Frontal cortex (tissue), 4 donors: Measurements from ENCODE around the gene KCNIP1. TPM values are rescaled to one million over a fixed set of nuclear protein-coding genes. Genes with fewer than 3 reads are reported as not detected.

Source experiments
- DNase-seq, 2 donors: peaks; one replicate each; pipeline ENCODE4 v3.0.0; 2012; ENCODE audit warnings: low spot score in 2 of 2
- FAIRE-seq: peaks from 2 replicates; lab custom pipeline; 2012; peaks lifted over from hg19 to GRCh38; lab: Jason Lieb, UNC
- total RNA-seq: library from RNA; depleted of rRNA; stranded (reverse); fragments of >200 nt; gene quantifications from one replicate; pipeline ENCODE4 v1.2.3, GENCODE V29; 2014
- donor health status: control.
- donor health status: control.
- donor health status: control.

Gene KCNIP1
- total RNA-seq, 1 donor from 2014 or later: 15.5 TPM

DNA sequence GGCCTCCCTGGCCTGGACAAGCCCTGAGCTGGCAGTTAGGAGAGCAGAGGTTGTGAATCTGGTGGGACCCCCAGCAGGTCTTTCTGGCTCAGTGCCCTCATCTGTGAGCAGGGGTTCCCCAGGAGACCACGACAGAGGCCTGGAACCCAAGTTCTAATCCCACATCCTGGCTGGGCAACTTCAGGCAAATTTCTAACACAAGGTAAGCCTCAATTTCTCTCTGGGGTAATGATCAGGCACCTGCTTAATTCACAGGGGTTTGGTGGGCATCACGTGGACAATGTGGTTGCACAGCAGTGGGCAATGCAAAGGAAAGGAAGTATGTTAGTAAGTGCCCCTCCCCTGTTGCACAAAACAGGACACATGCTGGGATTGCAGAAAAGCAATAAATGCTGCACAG, 1.9 kb upstream of the KCNIP1 start:
- DNase-seq: no peak
- FAIRE-seq: no peak

DNA sequence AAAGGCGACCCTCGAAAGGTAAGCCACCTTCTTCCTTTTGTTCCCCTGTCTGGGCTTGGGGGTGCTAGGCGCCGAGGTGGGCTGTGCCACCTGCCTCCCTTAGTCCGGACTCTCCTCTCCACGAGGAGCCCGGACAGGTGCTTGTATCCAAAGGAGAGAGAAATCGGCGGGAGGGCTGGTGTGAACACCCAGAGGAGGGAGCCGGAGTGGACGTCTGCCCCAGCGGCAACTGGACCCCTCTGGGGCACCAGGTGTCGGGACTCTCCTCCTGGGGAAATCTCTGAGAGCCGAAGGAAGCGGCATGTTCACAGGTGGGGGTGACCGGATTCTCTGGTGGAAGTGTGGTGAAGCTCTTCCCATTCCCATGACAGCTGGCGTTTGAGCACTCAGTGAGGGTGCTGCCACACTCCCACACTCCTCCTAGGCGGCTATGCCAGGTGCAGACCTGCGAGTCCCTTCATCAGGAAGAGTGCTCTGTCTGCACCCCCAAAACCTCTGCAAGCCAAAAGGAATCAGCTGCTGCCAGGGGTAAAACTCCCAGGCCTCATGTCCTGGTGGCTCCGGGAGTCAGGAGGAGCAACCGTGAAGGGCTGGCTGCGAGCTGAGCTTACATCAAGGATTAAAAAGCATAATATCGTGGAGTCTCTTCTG, 921 bp downstream of the KCNIP1 start:
- FAIRE-seq: no peak
- no peak for DNase-seq

DNA sequence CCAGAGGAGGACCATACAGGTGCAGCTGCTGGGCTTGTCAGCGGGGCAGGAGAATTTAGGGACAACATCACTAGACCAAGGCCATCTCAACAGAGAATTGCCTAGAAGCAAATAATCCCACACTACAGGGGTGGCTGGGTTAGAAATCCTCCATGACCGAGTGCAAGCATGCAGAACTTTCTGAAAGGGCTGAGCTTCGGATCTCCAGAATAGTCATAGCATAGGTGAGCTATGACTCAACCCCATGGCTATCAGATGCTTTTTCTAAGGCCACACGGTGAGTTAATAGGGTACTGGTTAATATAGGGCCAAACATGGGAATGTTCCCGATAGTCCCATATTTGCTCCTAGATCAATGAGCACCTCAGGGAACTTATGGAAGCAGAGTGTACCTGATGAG, 4.2 kb downstream of the KCNIP1 start:
- FAIRE-seq (no peak), DNase-seq (no peak)

DNA sequence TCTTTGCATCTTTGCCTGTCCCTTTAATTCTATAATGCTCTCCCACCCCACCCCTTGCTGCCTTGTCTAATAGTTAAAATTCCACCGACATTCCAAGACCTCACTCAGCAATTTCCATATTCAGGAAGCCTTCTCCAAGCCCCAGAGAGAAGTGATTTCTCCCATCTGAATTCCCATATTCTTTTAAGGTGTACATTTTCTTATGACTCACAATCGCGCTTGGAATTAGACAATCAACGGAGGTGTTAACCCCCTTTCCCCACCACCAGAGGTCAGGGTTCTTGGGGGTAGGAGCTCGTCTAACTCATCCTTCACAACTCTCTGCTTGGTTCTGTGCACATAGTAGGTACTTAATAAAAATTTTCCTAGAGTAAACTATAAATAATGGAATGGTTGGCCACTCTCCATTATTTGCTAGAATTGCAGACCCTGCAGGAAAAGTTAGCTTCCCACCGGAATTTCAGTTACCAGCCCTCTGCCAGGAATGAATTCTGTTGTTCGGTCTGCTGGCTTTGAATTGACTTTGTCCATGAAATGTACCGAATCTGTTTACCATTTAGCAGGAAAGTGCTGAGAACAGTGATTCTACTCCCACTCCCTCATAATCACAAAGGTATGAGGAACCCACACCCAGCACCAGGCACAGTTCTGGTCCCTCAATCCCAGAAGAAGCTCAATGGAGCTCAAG, 5.0 kb downstream of the KCNIP1 start:
- FAIRE-seq (no peak), DNase-seq (no peak)

DNA sequence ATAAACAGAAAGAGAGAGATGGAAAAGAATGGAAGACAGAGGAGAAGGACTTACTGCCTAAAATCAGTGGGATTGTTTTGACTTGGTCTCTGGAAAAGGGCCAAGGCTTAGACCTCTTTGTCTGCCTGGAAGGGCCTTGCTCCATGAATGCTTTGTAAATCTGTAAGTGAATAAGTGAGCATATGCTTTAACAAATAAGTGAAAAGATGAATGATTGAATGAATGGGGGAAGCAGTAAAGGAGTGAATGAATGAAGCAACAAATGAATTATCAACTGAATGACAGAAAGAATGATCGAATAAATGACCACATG, 5.5 kb downstream of the KCNIP1 start:
- FAIRE-seq: no peak
- no peak for DNase-seq

DNA sequence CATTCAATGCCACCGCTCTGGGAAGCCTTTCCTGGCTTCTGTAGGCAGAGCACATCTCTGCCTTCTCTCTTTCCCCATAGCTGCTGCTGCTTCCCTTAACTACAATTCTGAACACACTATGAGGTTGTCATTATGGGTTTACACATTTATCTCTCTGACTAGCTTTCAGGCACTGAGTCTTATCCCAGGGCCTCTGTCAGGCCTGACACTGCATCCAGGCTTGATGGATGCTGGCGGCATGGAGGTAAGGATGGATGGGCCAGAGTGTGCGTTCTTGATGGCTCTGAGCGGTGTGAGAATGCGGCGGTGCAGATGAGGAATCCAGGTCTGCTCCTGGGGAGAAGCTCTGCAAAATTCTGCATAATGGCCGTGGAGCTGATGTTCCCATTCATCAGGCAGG, 6.3 kb downstream of the KCNIP1 start:
- FAIRE-seq (no peak), DNase-seq (no peak)

DNA sequence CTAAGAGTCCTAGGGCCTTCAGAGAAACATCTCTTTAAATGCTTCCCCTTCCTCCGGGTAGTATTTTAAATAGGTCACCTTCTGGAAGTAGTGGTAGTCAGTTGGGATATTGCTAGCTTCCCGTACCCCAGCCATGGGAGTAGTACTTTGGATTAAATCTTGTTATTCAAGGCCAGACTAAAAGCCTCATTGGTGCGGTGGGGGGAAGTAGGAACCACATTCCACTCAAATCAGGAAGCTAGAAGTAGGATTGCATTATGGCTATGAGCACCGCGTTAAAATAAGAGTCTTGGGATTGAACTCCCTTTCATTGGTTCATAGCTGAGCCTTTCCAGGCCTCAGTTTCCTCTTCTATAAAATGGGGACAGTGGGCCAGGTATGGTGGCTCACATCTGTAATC, 6.7 kb downstream of the KCNIP1 start:
- no peak for FAIRE-seq
- DNase-seq: no peak

DNA sequence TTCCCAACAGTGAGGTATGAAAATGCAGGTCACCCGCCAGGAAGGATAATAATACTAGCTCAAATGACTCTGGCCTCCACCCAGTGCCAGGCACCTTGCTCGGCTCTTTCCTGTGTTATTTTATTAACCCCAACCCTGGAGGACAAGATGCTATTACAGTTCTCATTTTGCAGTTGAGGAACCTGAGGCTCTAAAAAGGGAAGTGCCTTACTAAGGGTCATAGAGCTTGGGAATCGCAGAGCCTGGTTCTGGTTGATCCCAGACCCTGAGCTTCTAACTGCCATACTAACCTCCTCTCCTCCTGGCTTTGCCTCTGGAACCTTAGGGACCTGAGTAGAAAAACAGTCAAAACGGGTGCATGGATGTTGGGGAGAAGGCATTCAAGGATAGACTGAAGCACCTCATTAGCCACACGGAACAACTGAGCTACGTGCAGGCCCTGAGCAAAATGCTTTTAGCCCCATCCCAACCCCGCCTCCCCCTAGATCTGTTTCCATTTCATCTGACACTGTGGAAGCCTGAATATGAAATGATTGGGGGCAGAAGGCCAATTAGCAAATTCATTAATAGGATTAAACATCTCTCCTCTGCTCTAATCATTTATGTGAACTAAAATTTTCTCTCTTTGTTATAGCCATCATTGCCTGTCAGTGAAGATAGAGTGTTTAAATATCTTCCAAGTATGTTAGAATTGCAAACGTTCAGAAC, 7.9 kb downstream of the KCNIP1 start:
- no peak for FAIRE-seq

DNA sequence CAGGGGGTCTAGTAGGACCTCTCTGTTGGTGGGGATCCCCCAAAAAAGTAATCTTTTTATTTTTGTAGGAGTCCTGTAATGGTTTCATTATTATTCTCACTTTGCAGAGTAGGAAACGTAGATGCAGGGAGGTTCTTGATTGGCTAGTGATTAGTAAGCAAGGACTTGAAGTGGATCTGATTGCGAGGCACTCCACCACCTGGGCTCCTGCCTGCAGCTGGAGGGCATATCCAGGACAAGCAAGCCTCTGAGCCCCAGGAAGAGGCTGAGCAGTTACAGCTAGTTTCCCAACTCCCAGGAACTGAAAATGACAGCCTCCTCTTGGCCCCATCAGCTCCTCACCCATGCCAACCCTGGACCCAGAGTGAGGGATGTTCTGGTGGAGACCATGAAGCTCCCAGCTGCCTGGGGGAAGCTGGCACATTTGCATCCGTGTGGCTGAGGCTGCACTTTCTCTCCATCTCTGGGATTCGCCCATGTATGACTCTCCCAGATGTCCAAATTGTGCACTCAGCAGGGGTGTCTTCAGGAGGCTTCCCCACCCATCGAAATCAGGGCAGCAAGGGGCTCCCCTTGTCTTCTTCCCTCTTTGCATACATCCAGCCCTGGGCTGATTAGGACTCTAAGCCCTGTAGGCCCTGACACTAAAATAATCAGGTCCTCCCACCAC, 10.2 kb downstream of the KCNIP1 start:
- FAIRE-seq: no peak
- no peak for DNase-seq

More for the DNA sequence above, 7.9 kb downstream of the KCNIP1 start:
- no peak for DNase-seq

DNA sequence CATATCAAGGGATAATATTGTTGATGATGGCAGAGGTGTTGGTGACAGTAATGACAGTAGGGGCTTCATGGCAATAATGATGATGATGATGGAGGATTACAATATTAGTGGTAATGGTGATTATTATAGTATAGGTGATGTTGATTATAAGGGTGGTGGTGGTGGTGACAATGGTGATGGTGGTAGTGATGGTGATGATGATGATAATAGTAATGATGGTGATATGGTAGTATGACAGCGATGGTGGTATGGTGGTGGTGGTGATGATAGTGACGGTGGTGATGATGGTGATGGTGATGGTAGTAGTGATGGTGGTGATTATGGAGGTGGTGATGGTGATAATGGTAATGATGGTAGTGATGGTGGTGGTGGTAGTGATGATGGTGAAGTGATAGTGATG, 13.6 kb downstream of the KCNIP1 start:
- FAIRE-seq (no peak), DNase-seq (no peak)

DNA sequence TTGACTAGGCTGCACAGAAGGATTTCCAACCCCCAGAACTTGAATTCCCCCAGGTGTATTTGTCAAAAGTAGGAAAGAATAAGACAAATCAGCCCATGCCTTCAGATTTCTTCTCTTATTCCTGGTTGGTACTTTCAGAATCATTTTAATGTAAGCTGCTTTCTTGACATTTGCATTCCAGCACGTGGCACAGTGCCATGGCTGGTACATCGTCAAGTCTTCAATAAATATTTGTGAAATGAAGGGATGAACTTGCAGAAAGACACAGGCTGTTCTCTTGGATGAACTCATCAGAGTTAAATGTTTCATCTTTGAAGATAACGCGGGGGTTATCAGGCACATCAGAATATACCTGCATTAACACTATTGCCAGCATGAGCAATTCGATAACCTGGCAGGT, 14.5 kb downstream of the KCNIP1 start:
- no peak for FAIRE-seq
- DNase-seq: no peak

DNA sequence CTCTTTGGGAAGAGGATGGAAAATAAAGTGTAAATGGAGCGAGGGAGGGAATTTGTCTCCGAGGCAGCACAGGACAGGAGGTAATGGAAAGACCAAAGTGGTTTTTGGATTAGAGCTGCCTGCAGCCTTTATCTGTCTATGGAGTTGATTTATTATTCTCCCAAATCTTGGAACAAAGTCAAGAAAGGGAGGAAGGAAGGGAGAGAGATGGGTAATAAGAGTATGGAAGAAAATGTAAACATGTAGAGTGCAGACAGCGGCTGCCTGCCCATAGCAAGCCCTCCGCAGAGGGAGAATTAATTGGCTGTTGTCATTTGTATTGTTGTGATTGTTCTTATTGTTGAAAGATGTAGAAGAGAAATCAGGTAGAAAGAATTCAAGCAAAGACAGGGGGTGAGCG, 15.7 kb downstream of the KCNIP1 start:
- FAIRE-seq: no peak
- DNase-seq: no peak

DNA sequence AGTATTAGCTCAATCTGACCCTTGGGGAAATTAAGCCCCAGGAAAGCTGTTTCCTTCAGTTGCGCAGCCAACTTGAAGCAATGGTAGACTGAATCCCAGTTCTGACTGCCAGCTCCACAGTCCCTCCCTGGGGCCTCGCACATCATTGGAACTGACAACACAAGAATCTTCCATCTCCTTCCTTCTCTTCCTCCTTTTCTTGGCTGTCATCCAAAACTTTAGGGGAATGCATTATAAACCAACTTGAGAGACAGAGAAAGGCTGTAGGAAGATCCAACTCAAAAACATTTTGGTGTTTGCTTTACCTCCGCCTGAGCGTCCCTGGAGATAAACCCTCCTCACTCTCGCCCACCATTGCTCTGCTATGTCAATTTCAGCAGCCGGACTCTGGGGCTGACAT, 16.6 kb downstream of the KCNIP1 start:
- DNase-seq: no peak
- no peak for FAIRE-seq

DNA sequence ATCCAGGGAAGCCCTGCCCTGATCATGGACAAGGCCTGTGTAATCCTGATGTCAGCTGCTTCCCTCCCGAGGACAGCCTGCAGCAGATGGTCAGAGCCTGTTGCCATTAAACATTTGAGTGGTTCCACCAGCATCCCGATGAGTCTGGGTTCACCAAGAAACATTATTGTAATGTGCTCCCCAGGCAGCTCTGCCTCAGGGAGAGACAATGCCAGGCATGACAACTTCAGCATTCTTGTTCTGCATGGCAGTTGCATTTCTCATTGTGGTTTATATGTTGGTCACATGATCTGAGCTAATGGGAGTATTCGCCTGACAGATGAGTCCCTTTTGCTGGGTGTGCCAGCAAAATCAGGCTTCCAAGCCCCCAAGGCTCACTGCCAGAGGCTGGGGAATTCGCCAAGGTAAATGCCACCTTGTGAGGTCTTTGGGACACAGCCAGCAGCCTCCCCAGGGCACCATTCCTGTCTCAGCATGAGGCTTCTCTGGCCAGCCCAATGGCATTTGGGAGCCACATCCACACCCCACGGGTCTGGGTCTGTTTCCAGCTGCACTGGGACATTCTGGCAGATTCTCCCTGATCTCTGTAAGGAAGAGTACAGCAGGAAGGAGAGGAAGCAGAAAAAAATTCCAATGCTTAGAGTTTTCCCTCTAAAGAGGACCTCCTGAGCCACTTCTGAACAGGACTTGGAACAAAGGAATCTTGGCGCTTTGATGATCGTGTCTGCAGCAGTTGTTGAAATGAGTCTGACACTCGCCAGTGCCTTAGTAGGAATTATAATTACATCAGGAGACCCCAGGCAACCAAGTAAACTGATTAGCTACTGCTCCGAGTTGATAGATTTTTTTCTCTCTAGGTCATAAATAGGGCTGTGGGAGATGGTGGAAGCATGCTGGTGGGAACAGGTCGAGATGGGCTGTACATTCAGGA, 18.7 kb downstream of the KCNIP1 start:
- no peak for DNase-seq
- no peak for FAIRE-seq

DNA sequence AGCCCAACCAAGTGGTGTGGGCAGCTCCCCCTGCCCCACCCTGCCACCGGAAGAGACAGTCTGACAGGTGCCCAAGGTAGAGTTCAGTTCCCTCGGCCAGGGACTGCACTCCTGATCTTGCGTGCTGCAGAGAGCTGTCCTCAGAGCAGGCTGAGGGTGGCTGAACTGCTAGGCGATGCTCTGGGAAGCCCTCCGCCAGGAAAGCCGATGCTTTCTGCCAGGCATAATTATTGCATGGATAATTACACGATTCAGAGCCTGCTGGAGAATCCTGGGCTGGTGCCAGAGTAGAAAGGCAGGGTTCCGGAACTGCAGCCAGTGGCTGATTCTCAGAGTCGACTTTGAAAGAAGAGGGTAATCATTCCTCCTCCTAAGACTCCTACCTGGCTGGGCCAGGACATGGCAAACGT, 19.3 kb downstream of the KCNIP1 start:
- FAIRE-seq (no peak), DNase-seq (no peak)

DNA sequence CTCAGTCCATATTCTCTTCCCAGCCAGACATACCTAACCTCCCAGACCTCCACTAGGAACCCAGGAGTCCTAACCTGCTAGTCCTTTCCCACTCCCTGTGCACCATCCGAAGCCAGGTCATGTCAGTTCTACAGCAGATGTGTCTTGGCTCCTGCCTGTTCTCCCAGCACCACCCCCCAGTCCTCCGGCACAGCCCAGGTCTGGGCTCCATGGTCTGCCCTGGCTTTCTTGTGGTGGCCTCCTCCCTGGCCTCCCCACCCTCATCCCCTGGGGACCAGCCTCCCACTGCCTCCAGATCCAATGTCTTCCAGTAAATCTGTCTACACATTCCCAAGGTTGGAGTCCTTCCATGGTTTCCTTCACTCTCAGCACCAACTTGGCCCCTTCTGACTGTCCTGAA, 20.0 kb downstream of the KCNIP1 start:
- DNase-seq (no peak), FAIRE-seq (no peak)

DNA sequence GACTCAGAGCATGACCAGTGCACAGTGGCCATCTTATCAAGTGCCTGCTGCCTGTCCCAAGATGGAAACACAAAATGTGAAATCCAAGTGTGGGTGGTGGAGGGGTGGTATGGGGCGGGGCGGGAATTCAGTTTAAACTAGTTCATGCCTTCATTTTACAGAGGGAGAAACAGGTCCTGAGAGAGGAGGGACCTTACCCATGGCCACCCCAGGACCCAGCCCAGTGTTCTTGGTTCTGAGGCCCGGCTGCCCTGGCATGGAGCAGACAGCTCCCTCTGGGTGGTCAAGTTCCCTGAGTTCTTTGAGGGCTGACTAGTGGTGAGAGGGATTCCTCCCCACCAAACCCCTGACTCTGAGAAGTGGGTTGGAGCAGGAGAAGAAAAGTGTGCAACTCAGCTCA, 20.8 kb downstream of the KCNIP1 start:
- FAIRE-seq (no peak), DNase-seq (no peak)

DNA sequence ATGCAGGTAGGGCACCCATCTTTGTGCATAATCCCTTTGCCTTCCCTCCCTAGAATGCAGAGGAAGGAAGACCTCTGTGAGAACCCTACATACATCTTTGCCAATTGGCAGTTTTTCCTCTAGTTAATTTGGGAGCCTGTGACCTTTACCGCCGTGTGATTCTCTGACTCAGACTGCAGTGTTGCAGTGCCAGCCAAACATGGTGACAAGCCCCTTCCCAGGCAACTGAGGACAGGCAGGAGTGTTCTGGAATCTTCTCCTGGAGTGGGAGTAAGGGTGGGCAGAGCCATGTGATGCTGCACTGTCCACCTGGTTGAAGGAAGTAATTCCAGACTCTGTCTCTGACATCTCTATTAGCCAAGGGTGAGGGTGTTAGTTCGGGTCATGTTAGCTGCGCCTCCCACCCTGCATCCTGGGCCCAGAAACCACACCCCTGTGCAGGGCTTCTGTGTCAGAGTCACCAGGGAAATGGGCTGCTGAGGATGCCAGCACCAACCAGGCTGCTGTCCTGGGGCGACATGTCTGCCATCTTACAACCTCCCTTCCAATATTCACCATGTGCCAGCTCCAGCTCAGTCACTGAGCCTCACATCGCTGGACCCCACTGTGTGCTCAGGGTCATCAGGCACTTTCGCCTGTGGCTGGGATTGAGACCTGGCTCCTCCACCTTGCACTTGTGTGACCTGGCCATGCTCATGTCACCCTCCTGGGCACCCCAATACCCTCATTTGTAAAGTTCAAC, 21.8 kb downstream of the KCNIP1 start:
- FAIRE-seq (no peak), DNase-seq (no peak)

DNA sequence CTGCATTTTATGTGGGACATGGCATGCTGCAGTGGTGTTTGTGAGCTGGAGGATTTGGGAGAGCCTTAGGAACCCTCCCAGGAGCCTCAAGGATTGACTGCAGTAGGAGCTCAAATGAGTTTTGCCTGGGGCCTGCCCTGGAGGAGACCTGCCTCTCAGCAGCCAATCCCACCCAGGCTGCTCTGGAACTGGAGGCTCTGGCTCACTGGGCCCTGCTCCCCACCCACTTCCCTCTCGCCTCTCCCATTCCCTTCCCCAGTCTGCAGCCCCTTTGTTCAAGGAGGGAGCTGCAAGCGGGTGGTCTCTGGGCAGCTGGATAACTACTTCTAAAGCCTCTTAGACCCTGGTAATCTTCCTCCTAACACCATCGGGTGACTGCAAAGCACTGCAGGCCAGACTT, 24.2 kb downstream of the KCNIP1 start:
- FAIRE-seq: no peak

More for the DNA sequence above, 24.2 kb downstream of the KCNIP1 start:
- DNase-seq: no peak
